ENCODE measurements around the gene TTC21B. TPM values are rescaled to one million over a fixed set of nuclear protein-coding genes. Genes with fewer than 3 reads are reported as not detected.

Gene TTC21B
- polyA plus RNA-seq, 3 donors from 2014 or later = 4.3 to 8.8 (median 7.8) TPM

- H3K4me1 Mint-ChIP-seq = no peaks in the 10 kb centered on the region
- H3K9me3 Mint-ChIP-seq = peaks cover 0 to 1% (median 0%) of the 10 kb centered on the region in 6 donors
- no peak overlapping the region for H3K4me3 Mint-ChIP-seq
- H3K27ac Mint-ChIP-seq = no peak overlapping the region
- peaks cover 30 to 51% (median 32%) of the 10 kb centered on the region in 3 donors for H3K36me3 Mint-ChIP-seq
- no peak for DNase-seq
- H3K27me3 Mint-ChIP-seq (ENCODE audit: low read depth in 3 of 3) = peaks cover 0 to 2% (median 0%) of the 10 kb centered on the region in 3 donors
These were observed 61.6 kb downstream of the TTC21B start for GRCh38 chr2:165891943-165892342.

- H3K36me3 Mint-ChIP-seq = peaks cover 28 to 51% (median 31%) of the 10 kb centered on the region in 3 donors
- H3K27ac Mint-ChIP-seq = no peak overlapping the region
- peaks cover 0 to 1% (median 0%) of the 10 kb centered on the region in 6 donors for H3K9me3 Mint-ChIP-seq
- H3K27me3 Mint-ChIP-seq (ENCODE audit: low read depth in 3 of 3) = peaks cover 0 to 2% (median 0%) of the 10 kb centered on the region in 3 donors
- no peaks in the 10 kb centered on the region for H3K4me1 Mint-ChIP-seq
- no peak overlapping the region for H3K4me3 Mint-ChIP-seq
- DNase-seq = no peak
These were observed 62.2 kb downstream of the TTC21B start for GRCh38 chr2:165891345-165891744.

- no peaks in the 10 kb centered on the region for H3K4me1 Mint-ChIP-seq
- H3K27me3 Mint-ChIP-seq (ENCODE audit: low read depth in 3 of 3) = peaks cover 0 to 2% (median 0%) of the 10 kb centered on the region in 3 donors
- no peak for DNase-seq
- H3K4me3 Mint-ChIP-seq = no peak overlapping the region
- peaks cover 28 to 51% (median 28%) of the 10 kb centered on the region in 3 donors for H3K36me3 Mint-ChIP-seq
- H3K9me3 Mint-ChIP-seq = peaks cover 0 to 1% (median 0%) of the 10 kb centered on the region in 6 donors
- no peak overlapping the region for H3K27ac Mint-ChIP-seq
These were observed 63.8 kb downstream of the TTC21B start for GRCh38 chr2:165889798-165890197.

GRCh38 chr2:165889158-165889557, 64.4 kb downstream of the TTC21B start:
- H3K36me3 Mint-ChIP-seq = peaks cover 33 to 56% (median 33%) of the 10 kb centered on the region in 3 donors
- H3K4me3 Mint-ChIP-seq = no peak overlapping the region
- no peak for DNase-seq

GRCh38 chr2:165888171-165888570, 65.4 kb downstream of the TTC21B start:
- no peaks in the 10 kb centered on the region for H3K4me1 Mint-ChIP-seq
- no peak overlapping the region for H3K27ac Mint-ChIP-seq
- no peak for DNase-seq
- H3K4me3 Mint-ChIP-seq = no peak overlapping the region
- peaks cover 0 to 1% (median 0%) of the 10 kb centered on the region in 6 donors for H3K9me3 Mint-ChIP-seq
- H3K36me3 Mint-ChIP-seq = peaks cover 31 to 57% (median 36%) of the 10 kb centered on the region in 3 donors
- H3K27me3 Mint-ChIP-seq (ENCODE audit: low read depth in 3 of 3) = no peaks in the 10 kb centered on the region

More at GRCh38 chr2:165889158-165889557, 64.4 kb downstream of the TTC21B start:
- Mint-ChIP-seq H3K4me1 (no peaks in the 10 kb centered on the region), H3K9me3 (peaks cover 0 to 1% (median 0%) of the 10 kb centered on the region in 6 donors), H3K27me3 (ENCODE audit: low read depth in 3 of 3) (peaks cover 0 to 2% (median 0%) of the 10 kb centered on the region in 3 donors), H3K27ac (peak overlapping the region in 3 of 6 donors; percentile 13 to 37 (median 20))

GRCh38 chr2:165886487-165887146, 67.0 kb downstream of the TTC21B start:
- Mint-ChIP-seq H3K36me3 (peaks cover 28 to 50% (median 31%) of the 10 kb centered on the region in 3 donors), H3K4me1 (no peaks in the 10 kb centered on the region), H3K27ac (no peak overlapping the region), H3K4me3 (no peak overlapping the region), H3K9me3 (no peaks in the 10 kb centered on the region), H3K27me3 (ENCODE audit: low read depth in 3 of 3) (no peaks in the 10 kb centered on the region)
- no peak for DNase-seq

- H3K27me3 Mint-ChIP-seq (ENCODE audit: low read depth in 3 of 3) = peaks cover 0 to 2% (median 0%) of the 10 kb centered on the region in 3 donors
- H3K36me3 Mint-ChIP-seq = peaks cover 0 to 20% (median 12%) of the 10 kb centered on the region in 3 donors
- peak overlapping the region; percentile 2 to 51 (median 29) for H3K4me3 Mint-ChIP-seq
- H3K4me1 Mint-ChIP-seq = peaks cover 26 to 37% of the 10 kb centered on the region in 2 donors
- peak overlapping the region; percentile 59 to 78 (median 68) for H3K27ac Mint-ChIP-seq
- H3K9me3 Mint-ChIP-seq = no peaks in the 10 kb centered on the region
- DNase-seq = peak; percentile 29 to 37 (median 30)
These were observed 75.7 kb downstream of the TTC21B start for GRCh38 chr2:165877565-165878550.

- Mint-ChIP-seq H3K4me3 (peak overlapping the region in 2 of 5 donors; percentile 23 to 41), H3K27ac (peak overlapping the region; percentile 60 to 81 (median 71)), H3K36me3 (peaks cover 0 to 27% (median 12%) of the 10 kb centered on the region in 3 donors), H3K9me3 (no peaks in the 10 kb centered on the region), H3K27me3 (ENCODE audit: low read depth in 3 of 3) (peaks cover 0 to 2% (median 0%) of the 10 kb centered on the region in 3 donors), H3K4me1 (peaks cover 26 to 37% of the 10 kb centered on the region in 2 donors)
- DNase-seq = no peak
These were observed 76.9 kb downstream of the TTC21B start for GRCh38 chr2:165876712-165877111.

GRCh38 chr2:165876269-165876668, 77.3 kb downstream of the TTC21B start:
- H3K27me3 Mint-ChIP-seq (ENCODE audit: low read depth in 3 of 3) = peaks cover 0 to 2% (median 0%) of the 10 kb centered on the region in 3 donors
- DNase-seq = no peak
- peaks cover 0 to 28% (median 12%) of the 10 kb centered on the region in 3 donors for H3K36me3 Mint-ChIP-seq
- peak overlapping the region; percentile 60 to 79 (median 66) for H3K27ac Mint-ChIP-seq
- H3K4me3 Mint-ChIP-seq = no peak overlapping the region
- H3K9me3 Mint-ChIP-seq = no peaks in the 10 kb centered on the region
- peaks cover 26 to 37% of the 10 kb centered on the region in 2 donors for H3K4me1 Mint-ChIP-seq

GRCh38 chr2:165874445-165875039, 79.0 kb downstream of the TTC21B start:
- H3K27ac Mint-ChIP-seq = peak overlapping the region in 4 of 6 donors; percentile 23 to 75 (median 43)
- peak; percentile 53 to 69 (median 54) for DNase-seq
- peak overlapping the region in 3 of 5 donors; percentile 8 to 54 (median 32) for H3K4me3 Mint-ChIP-seq

GRCh38 chr2:165872101-165872791, 81.3 kb downstream of the TTC21B start:
- DNase-seq = no peak
- Mint-ChIP-seq H3K9me3 (peaks cover 0 to 1% (median 0%) of the 10 kb centered on the region in 6 donors), H3K27ac (no peak overlapping the region), H3K36me3 (peaks cover 12 to 22% (median 22%) of the 10 kb centered on the region in 3 donors), H3K27me3 (ENCODE audit: low read depth in 3 of 3) (peaks cover 0 to 2% (median 0%) of the 10 kb centered on the region in 3 donors), H3K4me3 (no peak overlapping the region), H3K4me1 (peaks cover 14 to 24% of the 10 kb centered on the region in 2 donors)

More at GRCh38 chr2:165874445-165875039, 79.0 kb downstream of the TTC21B start:
- peaks cover 0 to 1% (median 0%) of the 10 kb centered on the region in 6 donors for H3K9me3 Mint-ChIP-seq
- peaks cover 0 to 2% (median 0%) of the 10 kb centered on the region in 3 donors for H3K27me3 Mint-ChIP-seq (ENCODE audit: low read depth in 3 of 3)
- peaks cover 8 to 18% (median 13%) of the 10 kb centered on the region in 3 donors for H3K36me3 Mint-ChIP-seq
- H3K4me1 Mint-ChIP-seq = peaks cover 26 to 37% of the 10 kb centered on the region in 2 donors

- peaks cover 15 to 28% (median 28%) of the 10 kb centered on the region in 3 donors for H3K36me3 Mint-ChIP-seq
- H3K4me3 Mint-ChIP-seq = no peak overlapping the region
- peaks cover 0 to 2% (median 0%) of the 10 kb centered on the region in 3 donors for H3K27me3 Mint-ChIP-seq (ENCODE audit: low read depth in 3 of 3)
- peaks cover 4 to 12% of the 10 kb centered on the region in 2 donors for H3K4me1 Mint-ChIP-seq
- peak overlapping the region in 4 of 6 donors; percentile 12 to 71 (median 34) for H3K27ac Mint-ChIP-seq
- H3K9me3 Mint-ChIP-seq = peaks cover 0 to 1% (median 0%) of the 10 kb centered on the region in 6 donors
- no peak for DNase-seq
These were observed 82.6 kb downstream of the TTC21B start for GRCh38 chr2:165871025-165871424.
